HG02852 (cell line): ENCODE data around the gene TSNAX.

Experiments
- ATAC-seq: cut with Tn5 transposase; IDR thresholded peaks from one replicate; pipeline ENCODE4 v1.9.1; 2021; ENCODE audit warnings: mild to moderate bottlenecking, moderate library complexity; ENCODE audit not compliant: unreplicated experiment

Gene TSNAX

GRCh38 chr1:231597971-231598370, 69.5 kb downstream of the TSNAX start:
- ATAC-seq = no peak

GRCh38 chr1:231600458-231600976, 72.0 kb downstream of the TSNAX start:
- ATAC-seq = no peak

- ATAC-seq = no peak
Measured at GRCh38 chr1:231601824-231602672, 73.6 kb downstream of the TSNAX start.

- ATAC-seq = no peak
Measured at GRCh38 chr1:231602673-231602984, 74.2 kb downstream of the TSNAX start.

- ATAC-seq = peak; percentile 72
Measured at GRCh38 chr1:231603598-231604275, 75.3 kb downstream of the TSNAX start.

GRCh38 chr1:231604276-231604621, 75.8 kb downstream of the TSNAX start:
- ATAC-seq = no peak

- no peak for ATAC-seq
Measured at GRCh38 chr1:231605149-231606100, 77.0 kb downstream of the TSNAX start.

- ATAC-seq = no peak
Measured at GRCh38 chr1:231606712-231607111, 78.2 kb downstream of the TSNAX start.

GRCh38 chr1:231610388-231610787, 81.9 kb downstream of the TSNAX start:
- ATAC-seq = no peak

GRCh38 chr1:231611111-231611510, 82.6 kb downstream of the TSNAX start:
- ATAC-seq = no peak

- no peak for ATAC-seq
Measured at GRCh38 chr1:231611851-231612250, 83.4 kb downstream of the TSNAX start.

GRCh38 chr1:231612393-231613089, 84.1 kb downstream of the TSNAX start:
- peak; percentile 96 for ATAC-seq

- no peak for ATAC-seq
Measured at GRCh38 chr1:231613419-231614349, 85.2 kb downstream of the TSNAX start.
